HCT116 (cell line): Measurements from ENCODE around the gene GRIN2A. TPM values are rescaled to one million over a fixed set of nuclear protein-coding genes. Genes with fewer than 3 reads are reported as not detected.

Source experiments
- ATAC-seq: fragments of 200-7000 bp; cut with Tn5 transposase; 2 replicates; pipeline ENCODE4 v1.9.1; 2020; ENCODE audit warnings: mild to moderate bottlenecking, moderate library complexity
- BruUV-seq: library from RNA; stranded (reverse); fragments of 400-500 nt; replicated peaks from 2 replicates; lab custom pipeline; 2021; lab: Mats Ljungman, UMichigan
- CTCF ChIA-PET: fragments of 300-600 bp; sonication (Branson Sonifier 250); formaldehyde crosslinking; loops from one replicate; lab custom pipeline; 2021; ENCODE audit warnings: antibody characterized with exemption; lab: Charles Lee
- POLR2A ChIA-PET: fragments of 300-600, 350-600 bp; sonication (Branson Sonifier 250); formaldehyde crosslinking; loops from one replicate; lab custom pipeline; 2021; ENCODE audit warnings: antibody characterized with exemption; lab: Charles Lee
- RAD21 ChIA-PET, 2 experiments: fragments of 300-600 bp; sonication (Branson Sonifier 250); formaldehyde crosslinking; loops; one replicate each; lab custom pipeline; 2023; ENCODE audit warnings: low total read pairs in 2 of 2; ENCODE audit not compliant: uncharacterized antibody in 2 of 2, unreplicated experiment in 2 of 2, low non-redundant PET in 1 of 2; lab: Charles Lee
- DNase-seq: peaks from one replicate; pipeline ENCODE4 v3.0.0-alpha.2; 2010; ENCODE audit warnings: low read depth, low spot score
- H2AFZ ChIP-seq: fragments of 200-600 bp; shearing (Covaris generic), sonication (generic); 2 replicates; pipeline ENCODE4 v1.6.1; 2017; ENCODE audit warnings: low read depth, mixed run types, mixed read lengths, antibody characterized with exemption, low read length; ENCODE audit not compliant: poor library complexity, severe bottlenecking
- H3K27ac ChIP-seq: 2 replicates; pipeline ENCODE4 v1.5.1; 2012; ENCODE audit warnings: low read depth, low read length
- H3K27me3 ChIP-seq: fragments of 200-600 bp; sonication (generic); 2 replicates; pipeline ENCODE4 v1.6.1; 2016; ENCODE audit warnings: mixed run types, low read length, mixed read lengths; ENCODE audit not compliant: insufficient read depth
- H3K36me3 ChIP-seq, 2 experiments: fragments of 200-500 bp in 1 of 2; fragments of 200-600 bp in 1 of 2; sonication (Bioruptor generic) in 1 of 2; sonication (generic) in 1 of 2; 2 replicates each; pipeline versions ENCODE4 v1.5.1 to v1.6.1; 2014 to 2016; ENCODE audit warnings: low read length in 2 of 2, inconsistent platforms in 1 of 2, mixed read lengths in 1 of 2, mixed run types in 1 of 2; ENCODE audit not compliant: insufficient read depth in 2 of 2, control insufficient read depth in 1 of 2
- H3K4me1 ChIP-seq, 2 experiments: fragments of 200-600 bp in 1 of 2; sonication (generic) in 1 of 2; 2 replicates each; pipeline versions ENCODE4 v1.5.1 to v1.6.1; 2012 to 2017; ENCODE audit warnings: low read length in 2 of 2, inconsistent platforms in 1 of 2, mild to moderate bottlenecking in 1 of 2, mixed read lengths in 1 of 2, mixed run types in 1 of 2, moderate library complexity in 1 of 2; ENCODE audit not compliant: insufficient read depth in 2 of 2, control insufficient read depth in 1 of 2
- H3K4me2 ChIP-seq: fragments of 200-600 bp; sonication (generic); 2 replicates; pipeline ENCODE4 v1.6.1; 2017; ENCODE audit warnings: mixed run types, low read length, mixed read lengths
- H3K4me3 ChIP-seq, 2 experiments: fragments of 200-600 bp in 1 of 2; sonication (generic) in 1 of 2; replicated peaks in 1 of 2; 2 replicates each; pipeline ENCODE4 v1.5.1; 2011 to 2016; ENCODE audit warnings: low read length in 2 of 2, control low read depth in 1 of 2, low read depth in 1 of 2, mild to moderate bottlenecking in 1 of 2, mixed read lengths in 1 of 2, mixed run types in 1 of 2
- H3K79me2 ChIP-seq: fragments of 200-600 bp; sonication (generic); 2 replicates; pipeline ENCODE4 v1.6.1; 2017; ENCODE audit warnings: mild to moderate bottlenecking, mixed run types, low read length, moderate library complexity, mixed read lengths; ENCODE audit not compliant: insufficient read depth
- H3K9ac ChIP-seq: fragments of 200-600 bp; sonication (generic); 2 replicates; pipeline ENCODE4 v1.6.1; 2016; ENCODE audit warnings: low read length, mixed read lengths
- H3K9me2 ChIP-seq: fragments of 200-600 bp; sonication (generic), shearing (Covaris generic); 2 replicates; pipeline ENCODE4 v1.6.1; 2017; ENCODE audit warnings: mixed run types, mild to moderate bottlenecking, moderate library complexity; ENCODE audit not compliant: insufficient read depth
- H3K9me3 ChIP-seq, 2 experiments: fragments of 200-500 bp in 1 of 2; fragments of 200-600 bp in 1 of 2; sonication (Bioruptor generic) in 1 of 2; sonication (generic) in 1 of 2; 2 replicates each; pipeline ENCODE4 v1.6.1; 2014 to 2017; ENCODE audit warnings: low read length in 2 of 2, mixed read lengths in 2 of 2, inconsistent platforms in 1 of 2, low read depth in 1 of 2, mild to moderate bottlenecking in 1 of 2, mixed run types in 1 of 2, moderate library complexity in 1 of 2; ENCODE audit not compliant: control insufficient read depth in 1 of 2, insufficient read depth in 1 of 2
- H4K20me1 ChIP-seq: fragments of 200-600 bp; sonication (generic), shearing (Covaris generic); 2 replicates; pipeline ENCODE4 v1.6.1; 2017; ENCODE audit warnings: mixed run types, mild to moderate bottlenecking, moderate library complexity; ENCODE audit not compliant: insufficient read depth
- CBX3 ChIP-seq: IDR thresholded peaks from 2 replicates; pipeline ENCODE4 v1.6.1; 2012; ENCODE audit warnings: low read depth
- ELF1 ChIP-seq: IDR thresholded peaks from 2 replicates; pipeline ENCODE4 v1.6.1; 2012; ENCODE audit warnings: low read depth, borderline replicate concordance
- FOSL1 ChIP-seq: IDR thresholded peaks from 2 replicates; pipeline ENCODE4 v1.6.1; 2012; ENCODE audit warnings: low read depth
- intact Hi-C: fragments of 100-400 bp; cut with micrococcal nuclease; formaldehyde crosslinking; loops from 2 replicates; pipeline ENCODE4 v1.10.0; 2022
- total RNA-seq: library from RNA; stranded (reverse); gene quantifications from one replicate; pipeline ENCODE4 v1.2.1, GENCODE V29; 2021; ENCODE audit not compliant: unreplicated experiment
- TF ChIP-seq, protein P1 (sequence below): IDR thresholded peaks from 2 replicates; pipeline ENCODE4 v1.6.1; 2011; ENCODE audit warnings: mild to moderate bottlenecking, low read length, moderate library complexity; ENCODE audit not compliant: insufficient replicate concordance; ENCODE audit errors: extremely low read depth
- TF ChIP-seq, protein P2 (sequence below), 3 experiments: fragments of 200-600 bp in 1 of 3; sonication (generic) in 1 of 3; IDR thresholded peaks in 2 of 3; conservative IDR thresholded peaks in 1 of 3; 2 replicates each; pipeline ENCODE4 v1.5.1; 2012 to 2017; ENCODE audit warnings: low read depth in 2 of 3, low read length in 2 of 3, antibody characterized with exemption in 1 of 3, borderline replicate concordance in 1 of 3, control low read depth in 1 of 3, mild to moderate bottlenecking in 1 of 3, mixed read lengths in 1 of 3, mixed run types in 1 of 3, moderate library complexity in 1 of 3; ENCODE audit not compliant: insufficient read depth in 1 of 3

The GRIN2A gene
- total RNA-seq, 1 experiment from 2014 or later = 0.02 TPM

DNA sequence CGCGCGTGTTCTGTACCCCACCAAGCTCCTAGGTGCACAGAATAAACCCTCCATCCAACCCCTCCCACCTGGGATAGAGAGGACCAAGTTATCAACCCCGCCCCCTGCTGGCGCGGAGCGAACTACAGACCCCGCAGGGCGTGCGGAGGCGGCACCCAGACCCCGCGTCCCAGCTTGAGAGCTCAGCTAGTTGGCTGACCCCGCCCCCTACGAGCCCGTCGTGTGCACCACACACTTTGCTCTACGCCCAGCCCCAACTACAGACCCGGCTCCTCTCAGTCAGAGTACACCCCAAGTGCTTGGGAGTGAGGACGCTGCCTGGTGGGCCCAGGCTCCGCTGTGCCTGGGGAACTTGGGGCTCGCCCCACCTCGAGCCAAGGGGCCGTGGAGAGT is 1.5 kb downstream of the GRIN2A start:
- no peak overlapping the region for H3K27ac ChIP-seq
- H3K9ac ChIP-seq = no peak overlapping the region
- intact Hi-C loops = loop anchor here (1.0 to 2.0 kb wide), 3 partner anchors 532 to 1020 kb away; no protein-coding TSS in a partner anchor
- no peaks in the 10 kb centered on the region for H3K79me2 ChIP-seq
- ATAC-seq (peak; percentile 72), DNase-seq (no peak)
- no peaks in the 10 kb centered on the region for H4K20me1 ChIP-seq
- TF ChIP-seq, protein P1, sequence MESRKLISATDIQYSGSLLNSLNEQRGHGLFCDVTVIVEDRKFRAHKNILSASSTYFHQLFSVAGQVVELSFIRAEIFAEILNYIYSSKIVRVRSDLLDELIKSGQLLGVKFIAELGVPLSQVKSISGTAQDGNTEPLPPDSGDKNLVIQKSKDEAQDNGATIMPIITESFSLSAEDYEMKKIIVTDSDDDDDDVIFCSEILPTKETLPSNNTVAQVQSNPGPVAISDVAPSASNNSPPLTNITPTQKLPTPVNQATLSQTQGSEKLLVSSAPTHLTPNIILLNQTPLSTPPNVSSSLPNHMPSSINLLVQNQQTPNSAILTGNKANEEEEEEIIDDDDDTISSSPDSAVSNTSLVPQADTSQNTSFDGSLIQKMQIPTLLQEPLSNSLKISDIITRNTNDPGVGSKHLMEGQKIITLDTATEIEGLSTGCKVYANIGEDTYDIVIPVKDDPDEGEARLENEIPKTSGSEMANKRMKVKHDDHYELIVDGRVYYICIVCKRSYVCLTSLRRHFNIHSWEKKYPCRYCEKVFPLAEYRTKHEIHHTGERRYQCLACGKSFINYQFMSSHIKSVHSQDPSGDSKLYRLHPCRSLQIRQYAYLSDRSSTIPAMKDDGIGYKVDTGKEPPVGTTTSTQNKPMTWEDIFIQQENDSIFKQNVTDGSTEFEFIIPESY = no peak
- TF ChIP-seq, protein P2, sequence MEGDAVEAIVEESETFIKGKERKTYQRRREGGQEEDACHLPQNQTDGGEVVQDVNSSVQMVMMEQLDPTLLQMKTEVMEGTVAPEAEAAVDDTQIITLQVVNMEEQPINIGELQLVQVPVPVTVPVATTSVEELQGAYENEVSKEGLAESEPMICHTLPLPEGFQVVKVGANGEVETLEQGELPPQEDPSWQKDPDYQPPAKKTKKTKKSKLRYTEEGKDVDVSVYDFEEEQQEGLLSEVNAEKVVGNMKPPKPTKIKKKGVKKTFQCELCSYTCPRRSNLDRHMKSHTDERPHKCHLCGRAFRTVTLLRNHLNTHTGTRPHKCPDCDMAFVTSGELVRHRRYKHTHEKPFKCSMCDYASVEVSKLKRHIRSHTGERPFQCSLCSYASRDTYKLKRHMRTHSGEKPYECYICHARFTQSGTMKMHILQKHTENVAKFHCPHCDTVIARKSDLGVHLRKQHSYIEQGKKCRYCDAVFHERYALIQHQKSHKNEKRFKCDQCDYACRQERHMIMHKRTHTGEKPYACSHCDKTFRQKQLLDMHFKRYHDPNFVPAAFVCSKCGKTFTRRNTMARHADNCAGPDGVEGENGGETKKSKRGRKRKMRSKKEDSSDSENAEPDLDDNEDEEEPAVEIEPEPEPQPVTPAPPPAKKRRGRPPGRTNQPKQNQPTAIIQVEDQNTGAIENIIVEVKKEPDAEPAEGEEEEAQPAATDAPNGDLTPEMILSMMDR (IDR thresholded peaks at IDR 0.05 in 2 of 3, conservative IDR thresholded peaks at IDR 0.05 in 1 of 3; ENCODE audit: borderline replicate concordance in 1 of 3, insufficient read depth in 1 of 3, low read depth in 2 of 3, low read length in 2 of 3) = peak; percentile 23 to 61 (median 46); a peak in 5 of 6 replicates
- TF ChIP-seq CBX3 = no peak
- TF ChIP-seq FOSL1 = no peak
- TF ChIP-seq ELF1 = no peak
- H3K36me3 ChIP-seq = no peaks in the 10 kb centered on the region
- H3K27me3 ChIP-seq = no peaks in the 10 kb centered on the region
- POLR2A ChIA-PET = no interaction called here
- no peak overlapping the region for H3K4me3 ChIP-seq
- BruUV-seq = no TSS peak
- RAD21 ChIA-PET = interaction anchor here in 1 of 2 experiments (1.0 kb wide), 1 partner anchor 1041 kb away, joined by 3 read pairs; no protein-coding TSS in a partner anchor
- no peak overlapping the region for H2AFZ ChIP-seq
- H3K4me1 ChIP-seq = peaks cover 0 to 4% of the 10 kb centered on the region in 2 experiments; a peak in 1 of 4 replicates
- H3K9me3 ChIP-seq = no peaks in the 10 kb centered on the region
- CTCF ChIA-PET = interaction anchor here (1.0 to 1.4 kb wide), 3 partner anchors 533 to 1042 kb away, joined by 4 to 12 read pairs (median 5); no protein-coding TSS in a partner anchor
- H3K9me2 ChIP-seq = no peaks in the 10 kb centered on the region
- no peak overlapping the region for H3K4me2 ChIP-seq
